ENCODE measurements around the gene CEP72. TPM values are rescaled to one million over a fixed set of nuclear protein-coding genes. Genes with fewer than 3 reads are reported as not detected.

Gene CEP72
- total and polyA plus RNA-seq, 2 of the 13 experiments (the other 11 are each of a cell fraction or from before 2014, with no cell fraction given): 3.4 to 9.4 TPM

- no peak for TF ChIP-seq ZNF24 (IDR thresholded peaks at IDR 0.05)
- no peak for TF ChIP-seq ZNF468 (CRISPR knock-in tag; IDR thresholded peaks at IDR 0.05)
- TF ChIP-seq ZBTB39 (CRISPR knock-in tag; IDR thresholded peaks at IDR 0.05): no peak
- no peak for TF ChIP-seq KMT2B (CRISPR knock-in tag; IDR thresholded peaks at IDR 0.05)
- no peak for TF ChIP-seq U2AF2 (IDR thresholded peaks at IDR 0.05; ENCODE audit: low read depth, low read length)
- no peak for TF ChIP-seq ZGPAT (CRISPR knock-in tag; IDR thresholded peaks at IDR 0.05)
- TF ChIP-seq ZNF501 (CRISPR knock-in tag; IDR thresholded peaks at IDR 0.05): no peak
- no peak for TF ChIP-seq FOXO1 (CRISPR knock-in tag; IDR thresholded peaks at IDR 0.05)
- TF ChIP-seq GRHL1 (CRISPR knock-in tag; conservative IDR thresholded peaks at IDR 0.05): no peak
Measured at GRCh38 chr5:574906-575305, 37.2 kb upstream of the CEP72 start (continued).

Data from HepG2 (cell line).